Ureter (tissue), 1 donor: ENCODE measurements around the gene ECM2. TPM values are rescaled to one million over a fixed set of nuclear protein-coding genes. Genes with fewer than 3 reads are reported as not detected.

ENCODE experiments used
- DNase-seq: peaks from one replicate; pipeline ENCODE4 v3.0.0-alpha.2; 2020; ENCODE audit warnings: low spot score
- total RNA-seq: library from RNA; stranded (reverse); gene quantifications from one replicate; pipeline ENCODE4 v1.2.4, GENCODE V29; 2023
- donor health status: DM: yes; HTN: yes; CAD: no.

The ECM2 gene
- total RNA-seq, 1 donor from 2014 or later = 16.3 TPM

DNA sequence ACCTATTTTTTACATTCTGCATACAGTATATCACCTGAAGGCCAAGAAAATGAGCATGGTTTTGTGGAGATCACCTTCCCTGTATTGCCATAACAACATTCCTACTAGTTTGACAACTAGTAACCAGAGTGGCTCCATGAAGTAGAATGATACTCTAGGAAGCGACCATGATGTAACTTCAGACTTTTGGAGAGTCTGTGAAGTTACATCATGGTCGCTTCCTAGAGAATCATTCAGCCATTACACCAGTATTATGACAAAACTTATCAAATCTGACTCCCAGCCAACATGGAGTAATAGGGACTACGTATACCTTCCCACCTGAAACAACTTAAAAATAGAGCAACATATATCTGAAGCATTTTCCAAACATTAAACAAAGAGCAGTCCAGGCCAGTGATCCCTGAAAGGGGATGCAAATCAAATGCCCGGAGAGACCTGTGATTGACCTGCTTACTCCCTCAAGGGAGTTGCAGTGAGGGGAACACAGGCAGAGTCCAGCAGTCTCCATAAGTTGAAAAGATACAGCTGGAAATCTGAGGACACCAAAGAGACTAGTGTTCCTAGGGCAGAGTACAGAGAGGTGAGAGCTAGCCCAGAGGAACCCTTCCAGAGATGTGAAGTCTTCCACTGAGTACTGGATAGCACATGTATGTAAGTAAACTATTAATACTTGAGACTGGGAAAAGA is 7.8 kb downstream of the ECM2 start:
- no peak for DNase-seq

DNA sequence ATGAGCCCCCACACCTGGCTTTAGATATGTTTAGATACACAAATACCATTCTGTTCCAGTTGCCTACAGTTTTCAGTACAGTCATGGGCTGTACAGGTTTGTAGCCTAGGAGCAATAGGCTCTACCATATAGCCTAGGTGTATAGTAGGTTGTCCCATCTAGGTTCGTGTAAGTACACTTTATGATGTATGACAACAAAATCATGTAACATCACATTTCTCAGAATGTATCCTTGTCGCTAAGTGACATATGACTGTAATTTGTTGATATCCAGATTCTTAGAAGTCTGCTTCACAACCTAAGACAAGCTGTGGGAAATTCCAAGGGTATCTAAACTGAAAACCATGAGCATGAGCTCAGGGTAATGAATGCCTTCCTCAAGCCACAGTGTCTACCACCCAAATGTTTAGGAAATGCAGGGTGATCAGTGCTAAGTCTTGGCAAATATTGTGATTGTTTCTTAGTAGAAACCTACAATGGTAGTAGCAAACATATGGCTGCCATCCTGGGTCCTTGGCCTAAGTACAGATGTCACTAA is 8.4 kb downstream of the ECM2 start:
- DNase-seq = no peak

DNA sequence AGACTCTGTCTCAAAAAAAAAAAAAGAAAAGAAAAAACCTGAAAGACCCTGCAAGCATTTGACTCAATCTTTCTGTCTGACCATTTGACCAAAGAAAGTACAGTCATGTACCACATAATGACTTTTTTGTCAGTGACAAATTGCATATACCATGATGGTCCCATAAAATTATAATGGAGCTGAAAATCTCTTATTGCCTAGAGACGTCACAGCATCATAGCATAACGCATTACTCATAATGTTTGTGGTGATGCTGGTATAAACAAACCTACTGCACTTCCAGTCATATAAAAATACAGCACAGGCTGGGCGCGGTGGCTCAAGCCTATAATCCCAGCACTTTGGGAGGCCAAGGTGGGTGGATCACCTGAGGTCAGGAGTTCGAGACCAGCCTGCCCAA is 10.5 kb downstream of the ECM2 start:
- DNase-seq = no peak

DNA sequence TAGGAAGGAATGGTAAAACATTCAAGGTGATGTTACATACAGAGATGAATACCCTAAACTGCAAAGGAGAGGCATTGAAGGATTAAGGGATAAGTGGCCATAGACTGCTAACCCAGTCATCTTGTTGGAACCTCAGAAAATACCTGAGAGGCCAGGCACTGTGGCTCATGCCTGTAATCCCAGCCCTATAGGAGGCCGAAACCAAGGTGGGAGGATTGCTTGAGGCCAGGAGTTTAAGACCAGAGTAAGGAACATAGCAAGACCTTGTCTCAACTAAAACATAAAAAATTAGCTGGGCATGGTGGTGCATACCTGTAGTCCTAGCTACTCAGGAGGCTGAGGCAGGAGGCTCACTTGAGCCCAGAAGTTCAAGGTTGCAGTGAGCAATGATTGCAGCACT is 10.9 kb downstream of the ECM2 start:
- DNase-seq = no peak

DNA sequence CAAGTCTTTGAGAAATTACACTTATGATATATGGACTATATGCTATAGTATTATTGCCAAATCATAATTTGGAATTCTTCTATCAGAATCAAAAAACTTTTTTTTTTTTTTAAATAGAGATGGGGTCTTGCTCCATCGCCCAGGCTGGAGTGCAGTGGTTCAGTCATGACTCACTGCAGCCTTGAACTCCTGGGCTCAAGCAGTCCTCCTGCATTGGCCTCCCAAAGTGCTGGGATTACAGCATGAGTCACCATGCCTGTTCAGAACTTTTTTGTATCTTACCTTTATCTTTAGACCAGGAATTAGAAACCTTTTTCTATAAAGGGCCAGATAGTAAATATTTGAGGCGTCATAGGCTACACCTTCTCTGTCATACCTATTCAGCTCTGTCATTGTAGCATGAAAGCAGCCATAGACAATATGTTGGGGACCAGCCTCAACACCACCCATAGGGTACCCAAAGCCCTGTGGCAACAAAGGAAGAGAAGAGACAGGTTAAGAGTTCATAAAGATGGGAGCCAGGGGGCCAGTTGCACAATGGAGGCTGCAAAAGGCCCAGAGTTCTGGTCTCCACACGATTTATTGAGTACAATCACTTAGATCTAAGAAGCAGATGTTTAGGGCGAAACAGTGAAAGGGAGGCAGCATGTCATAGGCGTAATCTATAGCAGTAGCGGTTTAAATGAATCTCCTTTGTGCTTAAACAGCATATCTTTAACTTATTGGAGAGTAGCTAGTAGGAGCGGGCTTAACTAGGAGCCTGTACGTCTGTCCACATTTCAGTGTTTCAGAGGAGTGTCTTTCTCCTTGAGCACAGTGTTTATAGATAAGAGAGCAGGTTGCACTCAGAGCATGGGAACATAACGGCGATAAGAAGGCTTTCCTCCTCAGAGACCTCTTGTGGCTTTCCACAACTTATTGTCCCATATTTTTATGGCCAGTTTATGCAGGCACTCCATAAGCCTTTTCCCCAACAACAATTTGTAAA is 12.5 kb downstream of the ECM2 start:
- no peak for DNase-seq

DNA sequence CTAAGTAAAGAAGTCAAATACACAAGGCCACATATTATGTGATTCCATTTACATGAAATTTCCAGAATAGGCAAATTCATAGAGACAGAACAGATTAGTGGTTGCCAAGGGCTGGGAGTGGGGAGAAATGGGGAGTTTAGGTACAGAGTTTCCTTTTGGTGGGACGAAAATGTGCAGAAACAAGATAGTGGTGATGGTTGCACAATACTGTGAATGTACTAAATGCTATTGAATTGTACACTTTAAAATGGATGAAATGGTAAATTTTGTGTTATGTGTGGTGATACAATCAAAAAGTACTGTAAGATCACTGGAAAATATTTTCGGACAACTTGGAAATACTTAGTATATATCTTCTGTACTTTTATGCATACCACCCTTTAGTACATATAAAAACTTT is 15.0 kb downstream of the ECM2 start:
- DNase-seq = no peak

DNA sequence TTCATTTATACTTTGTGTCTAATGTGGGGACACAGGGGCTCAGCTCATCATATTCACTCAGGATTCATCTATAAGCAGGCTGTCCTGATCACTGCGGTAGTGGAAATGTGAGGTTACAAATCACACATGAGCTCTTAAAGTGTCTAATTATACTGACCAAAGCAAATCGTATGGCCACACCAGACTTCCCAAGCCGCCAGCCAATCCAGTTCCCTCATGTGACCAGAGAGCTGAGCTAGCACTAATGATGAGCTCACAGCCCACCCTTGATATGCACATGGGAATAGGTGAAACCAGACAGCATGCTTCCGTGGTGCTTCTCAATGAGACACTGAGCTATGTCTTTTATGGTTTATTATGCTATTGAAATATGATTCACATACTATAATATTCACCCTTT is 17.6 kb downstream of the ECM2 start:
- DNase-seq = no peak

DNA sequence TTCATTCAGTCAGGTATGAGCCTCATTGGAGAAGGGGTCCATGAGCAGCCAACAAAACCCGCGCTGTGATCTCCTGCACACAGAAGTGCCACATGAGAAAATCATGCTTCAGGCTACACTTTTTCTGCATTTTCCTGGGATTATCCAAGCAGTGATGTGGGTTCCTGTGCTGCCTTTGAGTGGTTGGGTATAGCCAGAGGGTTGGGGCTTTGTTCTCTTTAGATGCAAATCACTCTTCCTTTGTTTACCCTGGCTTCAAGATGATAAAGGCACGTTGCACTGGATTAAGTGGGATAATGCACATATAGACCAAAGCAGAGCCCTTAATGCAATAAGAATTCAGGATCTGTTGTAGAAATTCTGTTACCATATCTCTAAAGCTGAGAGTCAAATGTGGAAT is 18.7 kb downstream of the ECM2 start:
- DNase-seq = no peak

DNA sequence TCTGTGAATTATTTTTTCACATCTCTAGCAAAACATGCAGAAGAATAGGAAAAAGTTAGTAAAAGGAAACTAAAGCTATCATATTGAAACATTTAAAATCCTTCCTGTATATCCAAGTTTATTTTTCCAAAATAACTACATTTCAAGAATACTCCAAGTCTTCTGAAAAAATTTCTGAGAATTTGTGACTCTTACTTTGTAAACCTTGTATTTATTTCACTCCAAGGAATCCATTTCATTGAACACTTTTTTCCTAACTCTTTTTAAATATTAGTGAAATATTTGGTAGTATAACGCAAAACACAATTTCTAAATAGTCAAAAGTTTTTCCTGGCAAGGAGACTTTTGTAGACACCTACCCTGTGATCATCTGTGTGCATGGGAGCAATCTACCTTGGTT is 19.3 kb downstream of the ECM2 start:
- DNase-seq = no peak

DNA sequence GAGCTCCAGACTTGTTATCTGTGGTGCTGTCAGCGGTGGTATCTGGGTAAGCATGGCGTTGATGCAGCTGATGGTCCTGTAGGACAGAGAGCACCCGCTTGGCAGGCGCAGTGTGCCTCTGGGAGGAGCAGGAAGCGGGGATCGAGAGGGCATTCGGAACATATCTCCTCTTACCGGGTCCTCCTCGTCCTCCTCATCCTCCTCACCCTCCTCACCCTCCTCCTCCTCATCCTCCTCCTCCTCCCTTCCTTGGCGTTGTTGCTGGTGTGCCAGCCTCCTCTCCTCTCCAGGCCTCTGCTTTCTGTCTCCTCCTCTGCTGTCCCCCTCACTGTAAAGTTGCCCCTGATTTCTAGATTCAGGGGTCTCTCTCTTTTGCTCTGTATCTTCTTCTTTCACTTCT is 21.2 kb downstream of the ECM2 start:
- DNase-seq = no peak

DNA sequence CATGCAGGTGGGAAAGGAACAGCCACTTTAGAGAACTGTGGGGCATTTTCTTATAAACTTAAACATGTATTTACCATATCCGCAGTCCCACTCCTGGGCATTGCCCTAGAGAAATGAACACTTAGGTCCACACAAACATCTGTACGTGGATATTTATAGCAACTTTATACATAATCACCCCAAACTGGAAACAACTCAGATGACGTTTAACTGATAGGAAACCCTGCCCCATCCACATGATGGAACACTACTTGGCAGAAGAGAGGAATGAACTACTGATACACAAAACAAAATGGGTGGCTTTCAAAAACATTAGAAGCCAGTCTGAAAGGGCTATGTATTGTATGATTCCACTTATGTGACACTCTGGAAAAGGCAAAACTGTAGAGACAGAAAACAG is 22.4 kb downstream of the ECM2 start:
- no peak for DNase-seq

DNA sequence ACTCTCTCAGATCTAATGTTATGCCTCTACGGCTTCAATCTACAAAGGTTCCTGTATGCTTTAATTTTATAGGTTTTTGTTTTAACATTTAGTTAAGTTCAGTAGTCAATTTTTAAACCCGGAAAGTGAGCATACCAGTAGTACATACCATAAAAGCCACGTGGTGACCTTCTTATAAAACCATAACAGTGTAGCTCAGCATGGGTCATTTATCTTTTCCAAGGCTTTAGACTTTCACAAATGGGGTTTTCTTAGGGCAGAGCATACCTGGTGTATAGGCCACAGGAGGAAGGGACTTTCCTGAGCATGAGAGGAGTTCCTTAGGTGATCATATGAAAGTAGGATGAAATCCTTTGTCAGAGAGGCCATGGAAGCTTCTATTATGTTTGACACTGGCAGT is 23.2 kb downstream of the ECM2 start:
- no peak for DNase-seq

DNA sequence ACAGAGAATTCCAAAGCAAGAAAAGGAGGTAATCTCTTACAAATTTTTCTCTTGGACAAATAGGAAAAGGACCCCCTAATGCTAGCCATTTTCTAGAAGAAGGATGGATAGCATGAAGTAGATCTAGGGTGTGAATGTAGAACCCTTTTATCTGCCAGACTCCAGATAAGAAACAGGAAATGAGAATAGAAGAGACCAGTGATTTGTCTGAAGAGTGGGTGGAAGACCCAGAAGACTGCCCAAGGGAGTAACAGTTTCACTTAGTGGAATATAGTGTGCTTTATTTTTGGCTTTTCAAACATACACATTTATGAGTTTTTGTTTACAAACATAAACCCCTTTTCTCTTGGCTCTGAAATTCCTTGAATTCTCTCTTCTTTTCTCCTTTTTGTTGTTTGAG is 25.0 kb downstream of the ECM2 start:
- no peak for DNase-seq

DNA sequence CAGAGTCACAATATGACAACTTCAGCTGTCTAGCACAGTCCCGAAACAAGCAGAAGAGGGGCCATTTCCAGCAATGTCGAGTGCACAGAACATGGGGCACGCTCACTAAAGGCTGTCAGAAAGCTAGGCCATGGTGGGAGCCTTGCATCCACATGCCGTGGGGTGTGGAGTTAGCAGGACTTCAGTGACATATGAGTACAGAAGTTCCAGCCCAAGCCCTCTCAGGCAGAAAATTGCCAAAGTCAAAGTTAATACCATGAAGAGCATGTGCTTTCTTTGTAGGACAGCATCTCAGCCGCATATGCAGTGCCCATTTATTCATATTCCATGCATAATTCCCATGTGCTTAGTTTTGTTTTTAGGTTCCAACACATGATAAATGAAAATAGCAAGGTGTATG is 26.7 kb downstream of the ECM2 start:
- no peak for DNase-seq

DNA sequence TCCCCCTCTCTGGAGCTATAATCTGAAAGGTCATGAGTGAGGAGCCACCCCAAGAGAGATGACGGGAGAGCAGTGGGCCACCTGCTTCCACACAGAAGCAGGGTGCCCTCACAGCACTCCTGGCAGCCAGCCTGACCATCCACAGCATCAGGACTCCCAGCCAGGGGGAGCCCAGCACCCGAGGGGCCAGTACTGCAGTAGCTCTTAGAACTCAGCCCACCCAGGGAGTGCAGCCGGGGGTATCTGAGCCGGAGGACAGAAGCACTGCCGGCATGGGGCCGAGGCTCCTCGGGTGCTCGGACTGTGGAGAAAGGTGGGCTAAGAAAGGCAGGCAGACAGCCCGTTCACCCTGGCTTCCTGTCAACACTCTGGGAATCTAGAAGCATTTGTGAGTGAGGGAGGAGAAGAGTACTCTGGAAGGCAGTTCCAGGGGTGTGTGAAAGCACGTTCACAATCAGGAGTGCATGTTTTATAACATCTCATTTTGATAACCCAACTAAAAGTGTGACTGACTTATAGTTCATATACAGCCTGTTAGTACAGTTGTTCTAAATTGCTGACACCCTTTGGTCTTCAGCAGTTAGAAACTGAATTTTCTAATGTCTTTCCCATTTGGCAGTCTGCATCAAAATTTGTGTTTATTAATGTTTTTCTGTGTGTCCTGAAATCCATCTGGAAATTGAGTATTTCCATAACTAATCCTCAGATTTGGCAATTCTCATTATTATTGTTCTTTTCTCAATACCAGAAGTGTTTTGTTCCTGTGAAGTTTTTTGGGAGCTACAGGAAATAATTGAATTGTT is 27.6 kb downstream of the ECM2 start:
- no peak for DNase-seq

DNA sequence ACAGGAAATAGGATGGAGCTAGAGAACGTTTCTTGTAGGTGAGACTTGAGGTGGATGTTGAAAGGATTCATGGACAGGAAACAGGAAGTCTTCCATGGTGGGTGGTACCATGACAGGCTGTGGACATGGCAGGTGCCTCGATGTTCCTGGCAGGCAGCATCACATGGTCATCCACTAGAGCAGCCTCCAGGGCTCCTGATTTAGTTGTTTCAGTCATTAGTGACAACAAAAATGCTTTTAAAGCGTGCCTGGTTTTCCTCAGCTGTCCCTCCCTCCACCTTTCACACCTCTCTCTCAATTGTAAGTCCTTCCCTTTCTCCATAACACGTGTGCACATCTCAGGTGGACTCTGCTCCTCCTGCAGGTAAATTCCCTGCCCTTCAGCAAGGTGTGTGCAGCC is 28.3 kb downstream of the ECM2 start:
- no peak for DNase-seq

DNA sequence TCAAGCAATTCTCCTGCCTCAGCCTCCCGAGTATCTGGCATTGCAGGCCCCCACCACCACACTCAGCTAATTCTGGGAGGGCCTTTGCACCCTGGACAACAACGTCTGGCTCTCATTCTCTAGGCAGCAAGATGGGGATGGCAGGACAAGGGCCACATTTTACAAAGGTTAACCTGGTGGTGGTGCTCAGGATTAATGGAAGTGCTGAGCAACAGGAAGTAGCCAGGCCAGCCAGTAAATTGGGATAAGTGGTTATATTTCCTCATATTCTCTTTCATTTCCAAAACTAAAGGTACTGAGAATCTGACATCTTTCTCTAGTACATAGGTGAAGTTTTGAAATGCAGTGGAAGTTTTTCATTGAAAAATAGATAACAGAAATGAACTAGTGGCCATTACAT is 28.8 kb downstream of the ECM2 start:
- no peak for DNase-seq

DNA sequence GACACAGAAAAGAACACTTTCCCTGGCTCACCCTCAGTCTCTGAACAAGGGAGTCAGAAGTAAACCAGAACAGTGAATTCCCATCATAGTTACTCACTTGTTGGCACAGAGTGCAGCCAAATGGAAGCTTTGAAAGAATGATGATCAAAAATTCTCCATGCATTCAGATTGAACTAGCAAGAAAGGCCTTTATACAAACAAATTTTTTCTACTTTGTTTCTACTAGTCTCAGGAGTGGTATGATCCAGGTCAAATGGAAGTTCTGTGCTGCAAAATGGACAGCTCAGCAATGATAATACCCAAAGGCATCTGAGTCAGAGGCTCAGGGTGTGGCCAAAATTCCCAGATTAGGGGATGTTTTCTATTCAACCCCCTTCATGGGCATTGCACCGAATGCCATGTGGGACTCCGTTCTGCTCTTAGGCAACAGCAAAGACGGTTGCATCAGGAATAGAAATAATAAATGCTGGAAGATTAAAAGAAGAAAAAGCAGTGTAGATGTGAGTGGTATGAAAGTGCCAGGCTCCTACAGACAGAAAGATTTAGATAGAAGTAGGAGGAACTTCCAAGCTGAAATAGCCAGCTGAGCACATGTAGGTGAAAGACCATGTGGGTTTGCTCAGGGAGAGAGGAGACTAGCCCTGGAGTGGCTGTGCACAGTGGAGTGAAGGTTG is 29.5 kb downstream of the ECM2 start:
- no peak for DNase-seq

DNA sequence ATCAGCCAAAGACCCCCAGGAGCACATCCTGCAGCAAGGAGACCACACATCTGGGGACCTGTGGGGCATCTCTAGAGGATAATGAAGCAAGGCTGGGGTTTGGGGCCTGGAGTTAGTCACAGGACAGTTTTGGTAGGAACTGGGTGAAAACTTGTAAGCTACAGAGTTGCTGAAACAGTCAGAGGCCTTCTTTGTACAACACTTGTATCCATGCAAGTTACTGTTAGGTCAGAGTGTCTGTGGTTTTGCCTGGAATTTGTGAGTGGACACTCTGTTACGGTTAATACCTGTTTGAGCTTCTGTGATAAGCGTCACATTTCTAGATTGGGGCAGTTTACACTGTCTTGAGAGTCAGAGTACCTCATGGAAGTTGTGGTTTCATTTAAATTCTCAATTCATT is 30.9 kb downstream of the ECM2 start:
- no peak for DNase-seq

DNA sequence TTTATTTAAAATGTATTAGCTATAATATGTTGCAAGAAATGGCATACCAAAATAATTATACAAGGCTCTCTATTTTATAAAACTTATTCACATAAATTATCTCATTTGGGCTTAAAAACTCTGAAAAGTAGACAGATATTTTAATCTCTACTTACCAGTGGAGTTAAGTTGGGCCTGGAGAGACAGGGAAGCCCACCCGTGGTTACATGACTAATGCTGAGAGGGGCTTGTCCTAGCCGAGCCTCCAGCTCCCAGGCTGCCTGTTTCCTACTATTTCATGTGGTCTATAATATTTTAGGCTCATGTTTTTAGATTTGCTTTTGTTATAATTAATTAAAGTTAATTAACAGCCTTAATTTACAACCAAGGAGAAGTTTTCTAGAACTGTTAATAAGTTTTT is 32.6 kb downstream of the ECM2 start:
- DNase-seq = no peak

DNA sequence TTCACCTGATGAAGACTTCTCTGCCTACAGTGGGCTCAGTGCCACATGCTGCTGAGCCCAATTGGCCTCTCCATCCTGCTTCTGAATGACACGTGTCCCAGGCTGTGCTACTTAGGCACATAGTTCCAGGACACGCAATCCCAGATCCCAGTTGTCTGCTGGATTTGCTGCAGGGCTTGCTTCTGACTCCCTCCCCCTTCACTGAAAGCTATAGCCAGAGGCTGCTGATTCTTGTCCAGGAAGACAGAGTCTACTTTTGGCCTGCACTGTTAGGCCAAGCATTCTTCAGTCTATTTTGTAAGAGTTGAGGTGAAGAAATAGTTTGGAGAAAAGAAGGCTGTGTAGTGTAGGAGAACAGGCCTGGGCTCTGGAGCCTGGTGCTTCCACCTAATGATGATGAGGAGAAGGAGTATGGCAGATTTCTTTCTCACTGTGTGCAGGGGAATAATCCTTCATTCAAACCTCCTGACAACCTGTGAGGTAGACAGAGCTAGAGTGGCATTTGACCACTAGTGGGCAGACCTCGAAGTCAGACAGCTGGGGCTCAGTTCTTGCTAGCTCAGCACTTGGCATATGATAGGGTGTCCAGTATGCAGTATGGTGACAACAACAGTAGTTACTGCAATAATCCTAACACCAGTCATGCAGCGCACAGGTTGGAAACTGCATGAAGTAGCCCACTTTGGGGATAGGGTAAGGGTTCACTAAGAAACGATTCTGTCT is 34.0 kb downstream of the ECM2 start:
- DNase-seq = no peak
